ENCODE results near the gene C1QTNF1.

DNA sequence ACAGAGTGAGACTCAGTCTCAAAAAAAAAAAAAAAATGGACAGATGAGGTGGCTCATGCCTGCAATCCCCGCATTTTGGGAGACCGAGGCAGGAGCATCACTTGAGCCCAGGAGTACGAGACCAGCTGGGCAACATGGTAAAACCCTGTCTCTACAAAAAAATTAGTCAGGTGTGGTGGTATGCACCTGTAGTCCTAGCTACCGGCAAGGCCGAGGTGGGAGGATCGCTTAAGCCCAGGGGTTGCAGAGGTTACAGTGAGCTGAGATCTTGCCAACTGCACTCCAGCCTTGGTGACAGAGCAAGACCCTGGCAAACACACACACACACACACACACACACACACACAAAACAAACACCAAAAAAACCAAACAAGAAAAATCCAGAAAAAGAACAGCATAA lies 43.0 kb downstream of the C1QTNF1 start:
- TF ChIP-seq, protein P1, sequence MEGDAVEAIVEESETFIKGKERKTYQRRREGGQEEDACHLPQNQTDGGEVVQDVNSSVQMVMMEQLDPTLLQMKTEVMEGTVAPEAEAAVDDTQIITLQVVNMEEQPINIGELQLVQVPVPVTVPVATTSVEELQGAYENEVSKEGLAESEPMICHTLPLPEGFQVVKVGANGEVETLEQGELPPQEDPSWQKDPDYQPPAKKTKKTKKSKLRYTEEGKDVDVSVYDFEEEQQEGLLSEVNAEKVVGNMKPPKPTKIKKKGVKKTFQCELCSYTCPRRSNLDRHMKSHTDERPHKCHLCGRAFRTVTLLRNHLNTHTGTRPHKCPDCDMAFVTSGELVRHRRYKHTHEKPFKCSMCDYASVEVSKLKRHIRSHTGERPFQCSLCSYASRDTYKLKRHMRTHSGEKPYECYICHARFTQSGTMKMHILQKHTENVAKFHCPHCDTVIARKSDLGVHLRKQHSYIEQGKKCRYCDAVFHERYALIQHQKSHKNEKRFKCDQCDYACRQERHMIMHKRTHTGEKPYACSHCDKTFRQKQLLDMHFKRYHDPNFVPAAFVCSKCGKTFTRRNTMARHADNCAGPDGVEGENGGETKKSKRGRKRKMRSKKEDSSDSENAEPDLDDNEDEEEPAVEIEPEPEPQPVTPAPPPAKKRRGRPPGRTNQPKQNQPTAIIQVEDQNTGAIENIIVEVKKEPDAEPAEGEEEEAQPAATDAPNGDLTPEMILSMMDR (IDR thresholded peaks at IDR 0.05; ENCODE audit: low read length), result no peak
- TF ChIP-seq EZH2phosphoT487 (IDR thresholded peaks at IDR 0.05; ENCODE audit: low read length), result no peak
